ENCODE data around the gene RBCK1.
A peak's percentile ranks its signal among the peaks of the same experiment; 100 is the strongest.

RBCK1 gene

DNA sequence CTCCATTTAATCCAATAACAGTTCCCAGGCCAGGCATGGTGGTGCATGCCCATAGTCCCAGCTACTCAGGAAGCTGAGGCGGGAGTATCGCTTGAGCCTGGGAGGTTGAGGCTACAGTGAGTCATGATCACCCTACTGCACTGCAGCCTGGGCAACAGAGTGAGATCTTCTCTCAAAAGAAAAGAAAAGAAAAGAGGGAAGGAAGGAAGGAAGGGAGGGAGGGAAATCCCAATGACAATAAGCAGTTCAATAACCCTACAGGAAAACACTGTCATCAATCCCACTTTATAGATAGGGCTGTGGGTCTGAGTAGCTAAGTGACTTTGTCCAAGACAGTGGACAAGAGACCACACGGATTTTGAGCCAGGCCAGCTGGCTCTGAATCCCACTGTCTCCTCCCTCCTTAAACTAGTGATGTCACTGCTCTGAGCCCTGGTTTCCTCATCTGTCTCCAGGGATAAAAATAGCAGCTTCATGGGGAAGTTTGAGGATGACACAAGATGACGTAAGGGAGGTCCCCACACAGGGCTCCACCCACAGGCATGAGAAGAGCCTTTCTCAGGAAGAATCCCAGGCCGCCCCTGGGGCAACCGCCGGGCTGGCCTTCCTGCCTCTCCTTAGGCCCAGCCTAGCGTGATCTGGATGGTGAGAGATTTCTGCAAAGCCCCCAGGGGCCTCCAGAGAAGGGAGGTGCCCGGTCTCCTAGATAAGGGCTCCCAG lies 34.8 kb upstream of the RBCK1 start:
- TF ChIP-seq, protein P1, sequence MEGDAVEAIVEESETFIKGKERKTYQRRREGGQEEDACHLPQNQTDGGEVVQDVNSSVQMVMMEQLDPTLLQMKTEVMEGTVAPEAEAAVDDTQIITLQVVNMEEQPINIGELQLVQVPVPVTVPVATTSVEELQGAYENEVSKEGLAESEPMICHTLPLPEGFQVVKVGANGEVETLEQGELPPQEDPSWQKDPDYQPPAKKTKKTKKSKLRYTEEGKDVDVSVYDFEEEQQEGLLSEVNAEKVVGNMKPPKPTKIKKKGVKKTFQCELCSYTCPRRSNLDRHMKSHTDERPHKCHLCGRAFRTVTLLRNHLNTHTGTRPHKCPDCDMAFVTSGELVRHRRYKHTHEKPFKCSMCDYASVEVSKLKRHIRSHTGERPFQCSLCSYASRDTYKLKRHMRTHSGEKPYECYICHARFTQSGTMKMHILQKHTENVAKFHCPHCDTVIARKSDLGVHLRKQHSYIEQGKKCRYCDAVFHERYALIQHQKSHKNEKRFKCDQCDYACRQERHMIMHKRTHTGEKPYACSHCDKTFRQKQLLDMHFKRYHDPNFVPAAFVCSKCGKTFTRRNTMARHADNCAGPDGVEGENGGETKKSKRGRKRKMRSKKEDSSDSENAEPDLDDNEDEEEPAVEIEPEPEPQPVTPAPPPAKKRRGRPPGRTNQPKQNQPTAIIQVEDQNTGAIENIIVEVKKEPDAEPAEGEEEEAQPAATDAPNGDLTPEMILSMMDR (IDR thresholded peaks at IDR 0.05; ENCODE audit: borderline replicate concordance, extremely low read depth, low read length, poor library complexity, severe bottlenecking), result no peak
- no peak for TF ChIP-seq EZH2 (IDR thresholded peaks at IDR 0.05; ENCODE audit: borderline replicate concordance, low read depth, low read length, severe bottlenecking)
- Histone ChIP-seq H2AFZ (ENCODE audit: low read depth, low read length) (no peak overlapping the region), H3K9ac (ENCODE audit: low read depth, low read length) (no peak overlapping the region), H3K4me1 (ENCODE audit: insufficient read depth, low read length) (peaks cover 8% of the 10 kb centered on the region), H3K27me3 (ENCODE audit: insufficient read depth, low read length, poor library complexity) (no peaks in the 10 kb centered on the region), H3K36me3 (ENCODE audit: insufficient read depth, low read length) (no peaks in the 10 kb centered on the region), H4K20me1 (ENCODE audit: insufficient read depth, low read length) (no peaks in the 10 kb centered on the region), H3K4me3 (ENCODE audit: low read depth in 1 of 2, low read length in 2 of 2) (no peak overlapping the region), H3K27ac (ENCODE audit: low read length) (peak overlapping the region; percentile 1; the same call in 1 of the 2 replicates), H3K79me2 (ENCODE audit: insufficient read depth, low read length) (no peaks in the 10 kb centered on the region), H3K4me2 (ENCODE audit: insufficient read depth, low read length) (no peak overlapping the region), H3K9me3 (ENCODE audit: insufficient read depth, low read length, severe bottlenecking) (no peaks in the 10 kb centered on the region)
- DNase-seq, result no peak
- no peak for ATAC-seq (ENCODE audit: insufficient read depth, low read depth)

DNA sequence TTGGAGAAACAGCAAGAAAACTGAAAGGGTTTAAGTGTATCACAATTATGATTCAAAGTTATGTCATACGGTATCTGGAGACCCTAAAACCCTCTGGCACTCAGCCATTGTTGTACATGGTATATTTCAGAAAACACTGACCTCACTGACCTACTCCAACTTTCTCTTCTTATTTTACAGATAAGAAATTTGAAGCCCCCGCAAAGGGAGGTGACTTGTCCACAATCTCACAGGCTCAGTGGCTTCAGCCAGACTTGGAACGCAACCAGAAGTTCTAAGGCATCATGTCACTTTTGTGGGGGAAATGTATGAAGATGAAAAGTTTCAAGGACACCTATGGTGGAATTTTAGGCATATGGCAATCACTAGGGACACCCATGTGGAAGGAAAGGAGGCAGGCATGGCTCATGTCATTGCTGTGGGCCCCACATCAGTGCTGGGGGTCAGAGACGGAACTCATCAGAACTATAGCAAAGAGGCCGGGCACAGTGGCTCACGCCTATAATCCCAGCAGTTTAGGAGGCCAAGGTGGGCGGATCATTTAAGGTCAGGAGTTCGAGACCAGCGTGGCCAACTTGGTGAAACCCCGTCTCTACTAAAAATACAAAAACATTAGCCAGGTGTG lies 32.7 kb upstream of the RBCK1 start:
- Histone ChIP-seq H3K9me3 (ENCODE audit: insufficient read depth, low read length, severe bottlenecking) (no peaks in the 10 kb centered on the region), H2AFZ (ENCODE audit: low read depth, low read length) (no peak overlapping the region), H3K9ac (ENCODE audit: low read depth, low read length) (no peak overlapping the region), H3K4me1 (ENCODE audit: insufficient read depth, low read length) (peaks cover 21% of the 10 kb centered on the region), H3K27ac (ENCODE audit: low read length) (no peak overlapping the region), H3K4me2 (ENCODE audit: insufficient read depth, low read length) (no peak overlapping the region), H3K4me3 (ENCODE audit: low read depth in 1 of 2, low read length in 2 of 2) (no peak overlapping the region), H4K20me1 (ENCODE audit: insufficient read depth, low read length) (no peaks in the 10 kb centered on the region), H3K36me3 (ENCODE audit: insufficient read depth, low read length) (no peaks in the 10 kb centered on the region), H3K27me3 (ENCODE audit: insufficient read depth, low read length, poor library complexity) (no peaks in the 10 kb centered on the region), H3K79me2 (ENCODE audit: insufficient read depth, low read length) (peaks cover 8% of the 10 kb centered on the region)
- no peak for TF ChIP-seq EZH2 (IDR thresholded peaks at IDR 0.05; ENCODE audit: borderline replicate concordance, low read depth, low read length, severe bottlenecking)
- TF ChIP-seq, protein P1 (IDR thresholded peaks at IDR 0.05; ENCODE audit: borderline replicate concordance, extremely low read depth, low read length, poor library complexity, severe bottlenecking), result no peak
- DNase-seq (no peak), ATAC-seq (ENCODE audit: insufficient read depth, low read depth) (no peak)

DNA sequence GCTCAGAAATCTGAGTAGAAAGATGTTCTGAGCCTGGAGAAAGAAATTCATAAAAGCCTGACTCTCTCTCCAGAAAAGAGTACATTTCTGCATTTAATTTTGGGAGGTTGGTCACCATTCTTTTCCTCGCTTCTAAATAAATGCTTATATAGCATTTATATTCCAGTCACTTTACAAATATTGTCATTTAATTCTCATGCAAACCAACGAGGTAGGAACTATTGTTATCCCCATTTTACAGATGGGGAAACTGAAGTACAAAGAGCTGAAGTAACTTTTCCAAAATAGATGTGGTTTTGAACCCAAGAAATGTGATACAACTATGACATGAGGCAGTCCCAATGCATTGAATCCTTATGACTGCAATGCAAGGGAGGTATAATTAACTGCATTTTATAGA lies 32.0 kb upstream of the RBCK1 start:
- no peak for TF ChIP-seq EZH2 (IDR thresholded peaks at IDR 0.05; ENCODE audit: borderline replicate concordance, low read depth, low read length, severe bottlenecking)
- TF ChIP-seq, protein P1 (IDR thresholded peaks at IDR 0.05; ENCODE audit: borderline replicate concordance, extremely low read depth, low read length, poor library complexity, severe bottlenecking), result no peak

More for the DNA sequence above, 32.0 kb upstream of the RBCK1 start:
- Histone ChIP-seq H3K4me1 (ENCODE audit: insufficient read depth, low read length) (peaks cover 21% of the 10 kb centered on the region), H3K9ac (ENCODE audit: low read depth, low read length) (no peak overlapping the region), H3K9me3 (ENCODE audit: insufficient read depth, low read length, severe bottlenecking) (no peaks in the 10 kb centered on the region), H3K27ac (ENCODE audit: low read length) (no peak overlapping the region), H3K79me2 (ENCODE audit: insufficient read depth, low read length) (peaks cover 8% of the 10 kb centered on the region), H3K4me3 (ENCODE audit: low read depth in 1 of 2, low read length in 2 of 2) (no peak overlapping the region), H3K36me3 (ENCODE audit: insufficient read depth, low read length) (no peaks in the 10 kb centered on the region), H4K20me1 (ENCODE audit: insufficient read depth, low read length) (no peaks in the 10 kb centered on the region), H2AFZ (ENCODE audit: low read depth, low read length) (no peak overlapping the region), H3K27me3 (ENCODE audit: insufficient read depth, low read length, poor library complexity) (no peaks in the 10 kb centered on the region), H3K4me2 (ENCODE audit: insufficient read depth, low read length) (no peak overlapping the region)
- no peak for DNase-seq
- no peak for ATAC-seq (ENCODE audit: insufficient read depth, low read depth)

Measured in DND-41 (cell line).